ENCODE measurements around the gene SNX8.

- no peak for TF ChIP-seq EZH2 (IDR thresholded peaks at IDR 0.05; ENCODE audit: insufficient read depth, poor library complexity, severe bottlenecking)
- TF ChIP-seq EZH2phosphoT487 (IDR thresholded peaks at IDR 0.05; ENCODE audit: insufficient read depth, low read depth) = no peak
These were observed 88.9 kb downstream of the SNX8 start for GRCh38 chr7:2225336-2225735.
